Epithelial cell of proximal tubule (primary cell): Measurements from ENCODE around the gene DDRGK1. TPM values are rescaled to one million over a fixed set of nuclear protein-coding genes. Genes with fewer than 3 reads are reported as not detected.

Experiments
- DNase-seq: peaks from one replicate; pipeline ENCODE4 v3.0.0-alpha.2; 2011; ENCODE audit warnings: low read depth
- H3K4me3 ChIP-seq: 2 replicates; pipeline ENCODE4 v1.5.1; 2011; ENCODE audit warnings: low read depth, mild to moderate bottlenecking, low read length
- total RNA-seq: library from RNA; depleted of rRNA; stranded (reverse); fragments of >200 nt; gene quantifications from 2 replicates; pipeline ENCODE4 v1.2.3, GENCODE V29; 2015
- TF ChIP-seq, protein P1 (sequence below): conservative IDR thresholded peaks from 2 replicates; pipeline ENCODE4 v1.5.1; 2012; ENCODE audit warnings: low read depth, mild to moderate bottlenecking, low read length

The DDRGK1 gene
- total RNA-seq, 1 donor from 2014 or later, result 63.5 TPM

DNA sequence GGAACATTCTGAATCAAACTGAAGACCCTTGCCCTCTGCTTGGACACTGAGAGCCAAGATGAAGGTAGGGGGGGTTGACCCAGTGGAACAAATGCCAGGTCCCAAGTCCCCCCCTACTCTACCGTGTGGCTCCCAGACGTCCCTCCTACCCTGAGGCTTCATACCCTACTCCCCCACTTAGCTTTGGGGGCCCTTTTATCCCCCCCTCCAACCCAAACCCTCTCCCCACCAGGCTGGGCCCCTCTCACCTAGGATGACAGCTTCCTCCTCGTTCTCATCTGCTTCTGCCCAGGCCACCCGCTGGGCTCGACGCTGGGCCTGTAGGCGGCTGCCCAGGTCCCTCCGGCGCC lies 1.5 kb downstream of the DDRGK1 start:
- no peak for DNase-seq
- TF ChIP-seq, protein P1, sequence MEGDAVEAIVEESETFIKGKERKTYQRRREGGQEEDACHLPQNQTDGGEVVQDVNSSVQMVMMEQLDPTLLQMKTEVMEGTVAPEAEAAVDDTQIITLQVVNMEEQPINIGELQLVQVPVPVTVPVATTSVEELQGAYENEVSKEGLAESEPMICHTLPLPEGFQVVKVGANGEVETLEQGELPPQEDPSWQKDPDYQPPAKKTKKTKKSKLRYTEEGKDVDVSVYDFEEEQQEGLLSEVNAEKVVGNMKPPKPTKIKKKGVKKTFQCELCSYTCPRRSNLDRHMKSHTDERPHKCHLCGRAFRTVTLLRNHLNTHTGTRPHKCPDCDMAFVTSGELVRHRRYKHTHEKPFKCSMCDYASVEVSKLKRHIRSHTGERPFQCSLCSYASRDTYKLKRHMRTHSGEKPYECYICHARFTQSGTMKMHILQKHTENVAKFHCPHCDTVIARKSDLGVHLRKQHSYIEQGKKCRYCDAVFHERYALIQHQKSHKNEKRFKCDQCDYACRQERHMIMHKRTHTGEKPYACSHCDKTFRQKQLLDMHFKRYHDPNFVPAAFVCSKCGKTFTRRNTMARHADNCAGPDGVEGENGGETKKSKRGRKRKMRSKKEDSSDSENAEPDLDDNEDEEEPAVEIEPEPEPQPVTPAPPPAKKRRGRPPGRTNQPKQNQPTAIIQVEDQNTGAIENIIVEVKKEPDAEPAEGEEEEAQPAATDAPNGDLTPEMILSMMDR, result no peak
- H3K4me3 ChIP-seq, result peak overlapping the region; percentile 84

DNA sequence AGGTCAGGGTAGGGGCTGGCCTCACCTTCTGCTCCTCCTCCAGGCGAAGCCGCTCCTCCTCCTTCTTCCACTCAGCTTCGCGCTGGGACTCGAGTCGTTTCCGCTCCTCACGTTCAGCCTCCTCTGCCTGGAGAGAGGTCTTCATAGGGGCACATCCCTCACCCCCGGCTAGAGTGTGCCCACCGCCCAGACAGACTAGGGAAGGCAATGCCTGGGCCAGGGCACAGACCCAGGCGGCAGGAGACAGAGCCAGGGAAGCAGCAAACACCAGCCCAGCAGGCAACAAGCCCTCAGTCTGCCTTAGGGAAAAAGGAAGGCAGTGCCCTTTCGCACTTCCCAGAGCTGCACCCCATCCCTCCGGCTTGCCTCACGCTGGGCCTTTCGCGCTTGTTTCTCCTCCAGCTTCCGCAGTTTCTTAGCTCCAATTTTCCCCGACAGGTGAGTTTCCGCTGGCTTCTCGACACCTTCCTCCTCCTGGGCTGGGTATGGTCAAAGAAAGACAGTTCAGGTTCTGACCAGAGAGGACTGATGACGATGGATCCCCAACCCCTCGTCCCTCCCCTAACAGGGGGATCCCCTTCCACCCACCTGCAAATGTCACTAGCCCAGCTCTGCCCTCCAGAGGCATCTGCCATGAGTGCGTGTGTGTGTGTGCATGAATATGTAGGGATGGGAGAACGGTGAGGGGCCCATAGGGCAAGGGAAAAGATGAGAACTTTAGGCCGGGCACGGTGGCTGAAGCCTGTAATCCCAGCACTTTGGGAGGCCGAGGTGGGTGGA lies 4.3 kb downstream of the DDRGK1 start:
- TF ChIP-seq, protein P1, result no peak
- no peak for DNase-seq
- no peak overlapping the region for H3K4me3 ChIP-seq

DNA sequence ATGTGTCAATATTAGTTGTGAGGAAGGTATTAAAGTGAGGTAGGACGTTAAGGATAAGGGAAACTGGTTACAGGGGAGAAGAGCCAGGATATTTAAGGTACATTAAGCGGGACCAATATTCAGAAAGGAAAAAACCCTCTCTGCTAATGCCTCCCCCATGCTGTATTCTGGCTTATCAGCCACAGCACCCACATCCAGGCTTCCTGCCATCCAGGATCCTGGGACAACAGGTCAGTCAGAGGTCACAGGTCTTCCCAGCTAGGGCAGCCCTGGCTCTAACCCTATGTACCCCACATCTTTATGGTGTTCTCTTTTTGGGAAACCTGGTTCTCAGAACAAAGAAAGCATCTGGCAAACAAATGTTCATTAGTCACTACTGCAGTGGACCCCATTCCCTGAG lies 5.3 kb downstream of the DDRGK1 start:
- no peak for DNase-seq
- TF ChIP-seq, protein P1, result no peak
- no peak overlapping the region for H3K4me3 ChIP-seq

DNA sequence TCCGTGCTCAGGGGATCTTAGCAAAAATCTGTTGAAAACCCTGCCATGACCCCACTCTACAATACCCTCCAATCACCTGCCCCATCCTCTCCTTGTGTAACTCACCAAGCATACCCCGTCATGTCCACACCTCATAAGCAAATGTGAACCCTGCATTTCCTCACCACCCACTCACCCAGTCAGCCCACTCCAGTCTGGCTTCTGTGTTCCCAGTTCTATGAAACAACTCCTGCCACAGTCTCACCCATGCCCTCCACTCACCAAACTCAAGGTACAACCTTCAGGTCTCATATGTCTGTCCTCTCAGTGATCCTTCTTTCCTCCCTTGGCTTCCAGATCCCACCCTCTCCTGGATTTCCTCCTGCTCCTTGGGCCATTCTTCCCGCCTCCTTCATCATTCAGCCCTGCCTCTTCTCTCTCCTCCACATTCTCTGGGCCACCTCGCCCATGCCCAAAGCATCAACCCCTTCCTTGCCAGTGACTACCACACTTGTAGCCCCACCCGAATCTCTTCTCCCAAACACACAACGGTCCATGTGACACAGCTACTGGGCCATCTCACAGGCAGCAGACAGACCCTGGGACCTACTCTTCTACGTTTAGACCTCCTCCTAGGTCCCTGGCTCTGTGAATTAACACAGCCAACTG lies 8.8 kb downstream of the DDRGK1 start:
- TF ChIP-seq, protein P1, result no peak
- no peak for DNase-seq
- H3K4me3 ChIP-seq, result no peak overlapping the region

DNA sequence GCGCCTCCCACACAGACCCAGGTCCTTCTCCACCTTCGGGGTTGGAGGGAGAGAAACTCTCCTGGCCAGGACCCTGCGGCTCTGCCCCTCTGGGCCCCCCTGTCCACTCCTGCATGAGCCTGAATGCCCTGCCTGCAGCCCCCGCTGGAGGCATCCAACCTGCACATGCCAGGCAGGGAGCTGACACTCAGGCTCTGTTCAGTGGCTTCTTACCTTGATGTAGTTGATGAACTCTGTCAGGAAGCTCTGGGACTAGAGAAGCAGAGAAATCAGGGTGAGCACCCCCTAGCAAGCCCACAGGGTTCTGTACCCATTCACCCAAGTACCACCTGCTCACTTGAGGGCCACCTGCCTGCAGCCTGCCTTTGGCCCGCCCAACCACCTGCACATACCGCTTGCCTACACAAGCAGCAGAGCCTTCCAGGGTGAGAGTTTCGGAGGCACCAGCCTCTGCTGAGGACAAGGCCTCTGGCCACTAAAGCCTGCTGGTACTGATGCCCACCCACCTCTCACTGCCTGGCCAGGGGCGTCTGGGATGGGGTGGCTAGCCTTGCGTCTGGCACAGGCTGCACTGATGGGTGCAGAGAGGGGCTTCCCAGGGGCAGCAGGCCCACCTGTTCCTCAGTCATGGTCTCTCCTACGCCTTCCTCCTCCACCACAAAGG lies 9.7 kb downstream of the DDRGK1 start:
- no peak overlapping the region for H3K4me3 ChIP-seq
- no peak for DNase-seq
- TF ChIP-seq, protein P1, result no peak

DNA sequence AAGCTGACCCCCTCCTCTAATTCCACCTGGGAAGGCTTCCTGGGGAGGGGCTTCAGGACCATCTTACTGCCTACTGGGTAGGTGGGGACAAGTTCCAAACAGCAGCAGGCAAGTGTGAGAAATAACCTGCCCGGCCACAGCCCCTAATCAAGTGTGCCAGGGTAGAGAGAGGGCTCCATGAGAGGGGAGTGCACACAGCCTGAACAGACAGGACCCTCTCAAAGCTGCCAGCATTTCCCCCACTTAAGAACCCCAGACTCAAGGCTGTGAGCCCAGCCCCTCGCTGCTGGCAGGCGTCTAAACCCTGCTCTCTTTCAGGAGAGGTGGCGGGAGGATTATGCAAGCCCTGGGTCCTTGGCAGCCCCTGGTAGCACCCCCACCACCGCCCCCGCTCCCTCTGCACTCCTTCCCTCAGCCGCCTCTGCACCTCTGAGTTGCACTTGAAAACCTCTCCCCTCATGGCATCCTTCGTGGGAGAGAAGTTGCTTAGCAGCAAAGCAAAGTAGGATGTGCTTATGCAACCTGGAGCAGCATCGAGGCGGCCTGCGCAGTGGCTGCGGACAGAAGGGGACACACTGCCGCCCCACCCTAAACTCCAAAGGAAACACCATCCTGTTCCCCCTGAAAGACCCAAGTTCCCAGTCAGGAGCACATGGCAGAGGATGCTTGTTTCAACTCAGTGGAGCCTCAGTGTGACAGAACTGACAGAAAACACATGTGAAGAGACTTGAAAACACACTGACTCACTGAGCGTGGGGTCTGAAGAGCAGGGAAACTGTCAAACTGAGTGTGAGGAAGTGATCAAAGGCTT lies 10.5 kb downstream of the DDRGK1 start:
- TF ChIP-seq, protein P1, result no peak
- DNase-seq, result no peak
- H3K4me3 ChIP-seq, result no peak overlapping the region
